Kidney tubule cell (primary cell): ENCODE measurements around the gene AMPD3.

Experiments used
- DNase-seq: peaks from one replicate; pipeline ENCODE4 v3.0.0-alpha.2; 2018; ENCODE audit warnings: low spot score

AMPD3 gene

GRCh38 chr11:10461276-10461790, 6.3 kb downstream of the AMPD3 start:
- no peak for DNase-seq

GRCh38 chr11:10462746-10463300, 7.8 kb downstream of the AMPD3 start:
- DNase-seq, result no peak

- DNase-seq, result no peak
Observed at GRCh38 chr11:10473371-10473770, 18.3 kb downstream of the AMPD3 start.

GRCh38 chr11:10474551-10474950, 19.5 kb downstream of the AMPD3 start:
- DNase-seq, result no peak

- peak; percentile 46 for DNase-seq
Observed at GRCh38 chr11:10476342-10476741, 21.3 kb downstream of the AMPD3 start.

GRCh38 chr11:10476927-10477689, 22.0 kb downstream of the AMPD3 start:
- no peak for DNase-seq

- DNase-seq, result no peak
Observed at GRCh38 chr11:10477690-10478046, 22.6 kb downstream of the AMPD3 start.

GRCh38 chr11:10478066-10478465, 23.0 kb downstream of the AMPD3 start:
- no peak for DNase-seq

GRCh38 chr11:10478574-10479550, 23.8 kb downstream of the AMPD3 start:
- DNase-seq, result no peak

GRCh38 chr11:10480026-10480425, 25.0 kb downstream of the AMPD3 start:
- no peak for DNase-seq

GRCh38 chr11:10480760-10481159, 25.7 kb downstream of the AMPD3 start:
- DNase-seq, result no peak

GRCh38 chr11:10481560-10482349, 26.7 kb downstream of the AMPD3 start:
- no peak for DNase-seq

- no peak for DNase-seq
Observed at GRCh38 chr11:10483174-10483573, 28.1 kb downstream of the AMPD3 start.

- no peak for DNase-seq
Observed at GRCh38 chr11:10483584-10483983, 28.5 kb downstream of the AMPD3 start.

GRCh38 chr11:10484461-10485180, 29.6 kb downstream of the AMPD3 start:
- DNase-seq, result no peak

GRCh38 chr11:10485646-10486045, 30.6 kb downstream of the AMPD3 start:
- DNase-seq, result no peak

- DNase-seq, result no peak
Observed at GRCh38 chr11:10486161-10486840, 31.2 kb downstream of the AMPD3 start.

GRCh38 chr11:10487002-10487647, 32.1 kb downstream of the AMPD3 start:
- no peak for DNase-seq

- DNase-seq, result peak; percentile 92
Observed at GRCh38 chr11:10488121-10488933, 33.3 kb downstream of the AMPD3 start.
